RKO (cell line): ENCODE data around the gene IZUMO2.
"Not testable (repeated sequence)": the region's sequence is repeated elsewhere in the genome, so short reads cannot be mapped to it uniquely, and the experiment has no call there.

Experiments used
- DNase-seq: peaks from one replicate; pipeline ENCODE4 v3.0.0-alpha.2; 2016; ENCODE audit warnings: low spot score

IZUMO2 gene

GRCh38 chr19:50184196-50184595, 21.1 kb upstream of the IZUMO2 start:
- no peak for DNase-seq

- DNase-seq = no peak
These were observed 18.0 kb upstream of the IZUMO2 start for GRCh38 chr19:50181121-50181520.

GRCh38 chr19:50178859-50179537, 15.9 kb upstream of the IZUMO2 start:
- peak; percentile 43 for DNase-seq

- DNase-seq = no peak
These were observed 15.2 kb upstream of the IZUMO2 start for GRCh38 chr19:50178320-50178719.

GRCh38 chr19:50176775-50177174, 13.7 kb upstream of the IZUMO2 start:
- DNase-seq = no peak

- DNase-seq = peak; percentile 24
These were observed 12.8 kb upstream of the IZUMO2 start for GRCh38 chr19:50175924-50176323.

GRCh38 chr19:50174100-50174793, 11.2 kb upstream of the IZUMO2 start:
- no peak for DNase-seq

GRCh38 chr19:50173127-50173526, 10.0 kb upstream of the IZUMO2 start:
- DNase-seq = no peak

- DNase-seq = no peak
These were observed 9.6 kb upstream of the IZUMO2 start for GRCh38 chr19:50172726-50173125.

- DNase-seq = no peak
These were observed 8.7 kb upstream of the IZUMO2 start for GRCh38 chr19:50171752-50172151.

- DNase-seq = no peak
These were observed 4.2 kb upstream of the IZUMO2 start for GRCh38 chr19:50167314-50167721.

GRCh38 chr19:50159078-50159477, 4.0 kb downstream of the IZUMO2 start:
- no peak for DNase-seq

GRCh38 chr19:50158577-50158976, 4.5 kb downstream of the IZUMO2 start:
- peak; percentile 26 for DNase-seq

GRCh38 chr19:50155520-50156109, 7.5 kb downstream of the IZUMO2 start:
- no peak for DNase-seq

GRCh38 chr19:50154529-50154928, 8.6 kb downstream of the IZUMO2 start:
- DNase-seq = no peak

- DNase-seq = no peak
These were observed 10.5 kb downstream of the IZUMO2 start for GRCh38 chr19:50152578-50152977.

GRCh38 chr19:50148528-50148927, 14.6 kb downstream of the IZUMO2 start:
- no peak for DNase-seq

- DNase-seq = peak; percentile 97
These were observed 15.3 kb downstream of the IZUMO2 start for GRCh38 chr19:50147462-50148423.

GRCh38 chr19:50141921-50142320, 21.2 kb downstream of the IZUMO2 start:
- not testable (repeated sequence) for DNase-seq

GRCh38 chr19:50140118-50140845, 22.8 kb downstream of the IZUMO2 start:
- DNase-seq = not testable (repeated sequence)

- not testable (repeated sequence) for DNase-seq
These were observed 26.3 kb downstream of the IZUMO2 start for GRCh38 chr19:50136603-50137365.
